HL-60/S4 (cell line): ENCODE results near the gene SPP1.
"Not testable (repeated sequence)": the region's sequence is repeated elsewhere in the genome, so short reads cannot be mapped to it uniquely, and the experiment has no call there.

ENCODE experiments used
- in situ Hi-C: fragments of 300-500 bp; cut with MboI; formaldehyde crosslinking; loops from 2 replicates; pipeline ENCODE4 v1.14.3; 2022; ENCODE audit warnings: low sequenced_read_pairs

The SPP1 gene

GRCh38 chr4:88017516-88018297 is 42.2 kb downstream of the SPP1 start:
- in situ Hi-C loops: no loop called here

DNA sequence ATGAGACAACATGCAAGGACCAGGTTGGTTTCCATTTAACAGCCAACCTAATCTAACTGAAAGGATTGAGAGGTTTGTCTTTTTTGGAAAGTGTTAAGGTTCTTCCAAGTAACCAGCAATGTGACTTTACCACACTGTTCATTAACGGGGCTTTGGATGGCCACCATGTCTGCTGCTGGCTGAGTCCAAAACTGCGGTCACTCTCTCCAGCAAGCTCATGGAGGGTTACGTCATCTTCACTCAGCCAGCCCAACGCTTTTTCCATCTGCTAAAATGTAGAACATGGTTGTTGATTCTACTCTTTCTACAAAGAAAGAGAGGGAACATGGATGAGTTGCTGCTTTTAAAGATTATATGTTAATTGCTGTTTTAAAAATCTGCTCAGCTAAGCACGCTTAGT is 43.0 kb downstream of the SPP1 start:
- in situ Hi-C loops: no loop called here

- in situ Hi-C loops: no loop called here
These were observed 46.3 kb downstream of the SPP1 start for GRCh38 chr4:88021824-88022223.

DNA sequence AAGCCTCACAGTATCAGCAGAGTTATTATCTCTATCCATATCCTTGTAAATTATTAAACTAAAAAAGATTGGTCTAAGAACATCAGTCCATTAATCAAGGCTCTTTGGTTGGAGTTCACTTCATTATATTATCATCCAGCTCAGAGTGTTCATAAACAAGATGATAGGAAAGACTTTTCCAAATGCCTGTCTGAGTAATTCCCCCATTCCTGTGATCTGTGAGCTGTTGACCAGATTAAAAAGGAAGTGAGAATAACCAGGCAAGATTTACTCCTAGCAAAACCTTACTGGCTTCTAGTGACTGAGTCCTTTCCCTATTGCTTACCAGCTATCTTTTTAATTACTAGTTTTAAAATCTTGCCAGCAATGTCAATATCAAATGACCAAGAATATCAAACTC is 46.8 kb downstream of the SPP1 start:
- in situ Hi-C loops: no loop called here

DNA sequence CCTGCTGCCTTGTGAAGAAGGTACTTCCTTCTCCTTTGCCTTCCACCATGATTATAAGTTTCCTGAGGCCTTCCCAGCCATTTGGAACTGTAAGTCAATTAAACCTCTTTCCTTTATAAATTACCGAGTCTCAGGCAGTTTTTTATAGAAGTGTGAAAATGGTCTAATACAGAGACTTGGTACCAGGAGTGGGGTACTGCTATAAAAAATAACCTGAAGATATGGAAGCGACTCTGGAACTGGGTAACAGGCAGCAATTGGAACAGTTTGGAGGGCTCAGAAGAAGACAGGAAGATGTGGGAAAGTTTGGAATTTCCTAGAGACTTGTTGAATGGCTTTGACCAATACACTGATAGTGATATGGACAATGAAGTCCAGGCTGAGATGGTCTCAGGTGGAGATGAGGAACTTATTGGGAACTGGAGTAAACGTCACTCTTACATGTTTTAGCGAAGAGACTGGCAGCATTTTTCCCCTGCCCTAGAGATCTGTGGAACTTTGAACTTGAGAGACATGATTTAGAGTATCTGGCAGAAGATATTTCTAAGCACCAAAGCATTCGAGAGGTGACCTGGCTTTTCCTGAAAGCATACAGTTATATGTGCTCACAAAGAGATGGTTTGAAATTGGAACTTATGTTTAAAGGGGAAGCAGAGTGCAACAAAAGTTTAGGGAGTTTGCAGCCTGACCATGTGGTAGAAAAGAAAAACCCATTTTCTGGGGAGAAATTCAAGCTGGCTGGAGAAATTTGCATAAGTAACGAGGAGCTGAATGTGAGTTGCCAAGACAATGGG is 50.6 kb downstream of the SPP1 start:
- in situ Hi-C loops: not testable (repeated sequence)

DNA sequence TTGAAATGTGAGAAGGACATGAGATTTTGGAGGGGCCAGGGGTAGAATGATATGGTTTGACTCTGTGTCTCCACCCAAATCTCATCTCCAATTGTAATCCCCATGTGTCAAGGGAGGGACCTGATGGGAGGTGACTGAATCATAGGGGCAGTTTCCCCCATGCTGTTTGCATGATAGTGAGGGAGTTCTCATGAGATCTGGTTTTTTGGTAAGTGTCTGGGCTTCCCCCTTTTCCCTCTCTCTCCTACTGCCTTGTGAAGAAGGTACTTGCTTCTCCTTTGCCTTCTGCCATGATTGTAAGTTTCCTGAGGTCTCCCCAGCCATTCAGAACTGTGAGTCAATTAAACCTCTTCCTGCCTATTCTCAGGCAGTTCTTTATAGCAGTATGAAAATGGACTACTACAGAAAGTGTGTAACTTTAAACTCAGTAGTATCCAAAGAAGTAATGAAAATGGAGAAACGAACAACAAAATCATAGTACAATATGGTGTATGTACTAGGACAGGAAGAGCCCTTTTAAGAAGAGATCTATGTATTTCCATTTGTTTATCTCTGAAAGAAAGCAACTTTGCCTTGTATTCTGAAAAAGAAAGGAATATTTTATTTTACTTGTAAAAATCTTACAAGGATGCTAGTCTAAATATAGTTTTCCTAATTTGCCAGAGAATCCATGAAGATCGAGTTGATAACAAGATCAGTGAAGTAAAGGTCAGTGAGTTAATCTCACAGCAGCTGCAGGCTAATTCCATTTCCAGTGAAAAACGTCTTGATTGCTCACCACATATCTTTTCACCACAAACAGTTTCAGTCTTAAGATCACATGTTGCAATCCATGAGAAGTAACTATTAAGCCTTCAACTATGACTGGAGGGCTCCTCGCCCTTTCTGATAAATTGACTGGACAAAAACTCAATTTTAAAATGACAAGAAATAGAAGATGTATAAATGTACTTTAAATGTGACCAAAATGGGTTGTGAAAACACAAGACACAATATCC is 52.4 kb downstream of the SPP1 start:
- in situ Hi-C loops: no loop called here

- in situ Hi-C loops: no loop called here
These were observed 53.4 kb downstream of the SPP1 start for GRCh38 chr4:88028946-88029345.

- in situ Hi-C loops: no loop called here
These were observed 54.0 kb downstream of the SPP1 start for GRCh38 chr4:88029556-88029955.

- in situ Hi-C loops: loop anchor here (10.0 kb wide), 2 partner anchors 184 to 484 kb away; no protein-coding TSS in a partner anchor
These were observed 55.2 kb downstream of the SPP1 start for GRCh38 chr4:88030565-88031310.
